ENCODE results near the gene LIPT2. TPM values are rescaled to one million over a fixed set of nuclear protein-coding genes. Genes with fewer than 3 reads are reported as not detected.

The LIPT2 gene
- polyA plus RNA-seq, 1 donor from 2014 or later: 11.3 TPM

DNA sequence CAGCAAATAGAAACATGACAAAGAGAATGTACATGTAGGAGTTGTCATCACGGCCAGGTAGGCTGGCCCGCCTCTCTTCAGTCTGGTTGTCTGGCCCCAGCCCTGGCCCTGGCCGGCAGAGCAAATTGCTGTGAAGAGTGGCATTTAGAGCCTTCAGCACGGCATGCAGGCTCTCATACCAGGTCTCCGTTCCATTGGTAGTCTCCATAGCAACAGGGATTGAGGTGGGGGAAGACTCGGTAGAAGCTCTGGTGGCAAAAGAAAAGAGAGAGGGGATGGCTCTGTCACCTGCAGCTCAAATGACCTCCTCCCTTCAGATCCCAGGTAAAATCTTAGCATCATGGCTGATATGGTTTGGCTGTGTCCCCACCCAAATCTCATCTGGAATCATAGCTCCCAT, 36.2 kb downstream of the LIPT2 start:
- Histone ChIP-seq H3K36me3 (ENCODE audit: insufficient read depth, low read length) (no peaks in the 10 kb centered on the region), H4K20me1 (ENCODE audit: insufficient read depth) (no peaks in the 10 kb centered on the region), H3F3A (ENCODE audit: insufficient read depth, low read length, poor library complexity, severe bottlenecking) (no peaks in the 10 kb centered on the region), H3K79me2 (replicated peaks; ENCODE audit: insufficient read depth, low read length) (no peaks in the 10 kb centered on the region), H3K9me2 (ENCODE audit: insufficient read depth, low read length) (no peaks in the 10 kb centered on the region), H3K9me3 (ENCODE audit: low read length) (no peaks in the 10 kb centered on the region), H3K27ac (ENCODE audit: low read length) (no peak overlapping the region), H3K4me3 (ENCODE audit: low read length) (no peak overlapping the region), H2AFZ (ENCODE audit: low read depth, low read length) (no peak overlapping the region), H3K4me2 (ENCODE audit: low read length) (no peak overlapping the region), H3K9ac (ENCODE audit: low read length) (no peak overlapping the region), H3K27me3 (ENCODE audit: insufficient read depth, low read depth, low read length) (no peaks in the 10 kb centered on the region)
- TF ChIP-seq, protein P1, sequence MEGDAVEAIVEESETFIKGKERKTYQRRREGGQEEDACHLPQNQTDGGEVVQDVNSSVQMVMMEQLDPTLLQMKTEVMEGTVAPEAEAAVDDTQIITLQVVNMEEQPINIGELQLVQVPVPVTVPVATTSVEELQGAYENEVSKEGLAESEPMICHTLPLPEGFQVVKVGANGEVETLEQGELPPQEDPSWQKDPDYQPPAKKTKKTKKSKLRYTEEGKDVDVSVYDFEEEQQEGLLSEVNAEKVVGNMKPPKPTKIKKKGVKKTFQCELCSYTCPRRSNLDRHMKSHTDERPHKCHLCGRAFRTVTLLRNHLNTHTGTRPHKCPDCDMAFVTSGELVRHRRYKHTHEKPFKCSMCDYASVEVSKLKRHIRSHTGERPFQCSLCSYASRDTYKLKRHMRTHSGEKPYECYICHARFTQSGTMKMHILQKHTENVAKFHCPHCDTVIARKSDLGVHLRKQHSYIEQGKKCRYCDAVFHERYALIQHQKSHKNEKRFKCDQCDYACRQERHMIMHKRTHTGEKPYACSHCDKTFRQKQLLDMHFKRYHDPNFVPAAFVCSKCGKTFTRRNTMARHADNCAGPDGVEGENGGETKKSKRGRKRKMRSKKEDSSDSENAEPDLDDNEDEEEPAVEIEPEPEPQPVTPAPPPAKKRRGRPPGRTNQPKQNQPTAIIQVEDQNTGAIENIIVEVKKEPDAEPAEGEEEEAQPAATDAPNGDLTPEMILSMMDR (IDR thresholded peaks at IDR 0.05; ENCODE audit: poor library complexity, severe bottlenecking): no peak
- TF ChIP-seq EZH2 (IDR thresholded peaks at IDR 0.05; ENCODE audit: borderline replicate concordance, insufficient read depth, low read length, poor library complexity, severe bottlenecking): no peak
- no peak for TF ChIP-seq RAD21 (conservative IDR thresholded peaks at IDR 0.05)
- TF ChIP-seq, protein P2, sequence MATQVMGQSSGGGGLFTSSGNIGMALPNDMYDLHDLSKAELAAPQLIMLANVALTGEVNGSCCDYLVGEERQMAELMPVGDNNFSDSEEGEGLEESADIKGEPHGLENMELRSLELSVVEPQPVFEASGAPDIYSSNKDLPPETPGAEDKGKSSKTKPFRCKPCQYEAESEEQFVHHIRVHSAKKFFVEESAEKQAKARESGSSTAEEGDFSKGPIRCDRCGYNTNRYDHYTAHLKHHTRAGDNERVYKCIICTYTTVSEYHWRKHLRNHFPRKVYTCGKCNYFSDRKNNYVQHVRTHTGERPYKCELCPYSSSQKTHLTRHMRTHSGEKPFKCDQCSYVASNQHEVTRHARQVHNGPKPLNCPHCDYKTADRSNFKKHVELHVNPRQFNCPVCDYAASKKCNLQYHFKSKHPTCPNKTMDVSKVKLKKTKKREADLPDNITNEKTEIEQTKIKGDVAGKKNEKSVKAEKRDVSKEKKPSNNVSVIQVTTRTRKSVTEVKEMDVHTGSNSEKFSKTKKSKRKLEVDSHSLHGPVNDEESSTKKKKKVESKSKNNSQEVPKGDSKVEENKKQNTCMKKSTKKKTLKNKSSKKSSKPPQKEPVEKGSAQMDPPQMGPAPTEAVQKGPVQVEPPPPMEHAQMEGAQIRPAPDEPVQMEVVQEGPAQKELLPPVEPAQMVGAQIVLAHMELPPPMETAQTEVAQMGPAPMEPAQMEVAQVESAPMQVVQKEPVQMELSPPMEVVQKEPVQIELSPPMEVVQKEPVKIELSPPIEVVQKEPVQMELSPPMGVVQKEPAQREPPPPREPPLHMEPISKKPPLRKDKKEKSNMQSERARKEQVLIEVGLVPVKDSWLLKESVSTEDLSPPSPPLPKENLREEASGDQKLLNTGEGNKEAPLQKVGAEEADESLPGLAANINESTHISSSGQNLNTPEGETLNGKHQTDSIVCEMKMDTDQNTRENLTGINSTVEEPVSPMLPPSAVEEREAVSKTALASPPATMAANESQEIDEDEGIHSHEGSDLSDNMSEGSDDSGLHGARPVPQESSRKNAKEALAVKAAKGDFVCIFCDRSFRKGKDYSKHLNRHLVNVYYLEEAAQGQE (IDR thresholded peaks at IDR 0.05; ENCODE audit: borderline replicate concordance): no peak
- TF ChIP-seq SMC3 (conservative IDR thresholded peaks at IDR 0.05; ENCODE audit: poor library complexity): no peak
- no peak for TF ChIP-seq EP300 (conservative IDR thresholded peaks at IDR 0.05; ENCODE audit: poor library complexity, severe bottlenecking)

DNA sequence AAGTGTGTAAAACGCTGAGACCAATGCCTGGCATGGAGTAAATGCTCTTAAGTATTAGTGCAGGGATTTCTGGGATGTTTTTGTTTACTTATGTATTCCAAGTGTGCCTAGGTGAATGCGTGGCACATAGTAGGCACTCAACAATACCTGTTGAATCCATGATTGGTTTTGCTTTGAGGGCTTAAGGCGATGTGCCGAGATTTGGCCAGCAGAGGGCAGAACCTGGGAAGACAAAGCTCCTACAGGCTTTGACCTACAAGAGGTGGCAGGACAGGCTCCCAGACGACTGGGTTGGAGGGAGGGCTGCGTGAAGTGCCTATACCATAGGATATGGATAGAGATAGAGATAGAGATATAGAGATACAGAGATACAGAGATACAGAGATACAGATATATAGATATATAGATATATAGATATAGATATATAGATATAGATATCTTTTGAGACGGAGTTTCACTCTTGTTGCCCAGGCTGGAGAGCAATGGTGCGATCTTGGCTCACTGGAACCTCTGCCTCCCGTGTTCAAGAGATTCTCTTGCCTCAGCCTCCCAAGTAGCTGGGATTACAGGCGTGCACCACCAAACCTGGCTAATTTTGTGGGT, 40.0 kb downstream of the LIPT2 start:
- Histone ChIP-seq H3K4me3 (ENCODE audit: low read length) (no peak overlapping the region), H3K27me3 (ENCODE audit: insufficient read depth, low read depth, low read length) (no peaks in the 10 kb centered on the region)

More for the DNA sequence above, 40.0 kb downstream of the LIPT2 start:
- Histone ChIP-seq H4K20me1 (ENCODE audit: insufficient read depth) (no peaks in the 10 kb centered on the region), H3K4me2 (ENCODE audit: low read length) (no peak overlapping the region), H3K79me2 (replicated peaks; ENCODE audit: insufficient read depth, low read length) (no peaks in the 10 kb centered on the region), H2AFZ (ENCODE audit: low read depth, low read length) (no peak overlapping the region), H3K9me2 (ENCODE audit: insufficient read depth, low read length) (no peaks in the 10 kb centered on the region), H3F3A (ENCODE audit: insufficient read depth, low read length, poor library complexity, severe bottlenecking) (no peaks in the 10 kb centered on the region), H3K27ac (ENCODE audit: low read length) (no peak overlapping the region), H3K36me3 (ENCODE audit: insufficient read depth, low read length) (no peaks in the 10 kb centered on the region), H3K9me3 (ENCODE audit: low read length) (no peaks in the 10 kb centered on the region), H3K9ac (ENCODE audit: low read length) (no peak overlapping the region)
- TF ChIP-seq EP300 (conservative IDR thresholded peaks at IDR 0.05; ENCODE audit: poor library complexity, severe bottlenecking) (no peak), EZH2 (IDR thresholded peaks at IDR 0.05; ENCODE audit: borderline replicate concordance, insufficient read depth, low read length, poor library complexity, severe bottlenecking) (no peak), RAD21 (conservative IDR thresholded peaks at IDR 0.05) (no peak), SMC3 (conservative IDR thresholded peaks at IDR 0.05; ENCODE audit: poor library complexity) (no peak), POLR2AphosphoS5 (IDR thresholded peaks at IDR 0.05) (no peak), TAF1 (IDR thresholded peaks at IDR 0.05; ENCODE audit: low read depth) (no peak), MXI1 (conservative IDR thresholded peaks at IDR 0.05; ENCODE audit: poor library complexity, severe bottlenecking) (no peak)
- TF ChIP-seq, protein P1 (IDR thresholded peaks at IDR 0.05; ENCODE audit: poor library complexity, severe bottlenecking): no peak
- TF ChIP-seq, protein P2 (IDR thresholded peaks at IDR 0.05; ENCODE audit: borderline replicate concordance): no peak

All from neural cell (in vitro differentiated cells).